HG02938 (cell line): ENCODE data around the gene BAIAP3.

Source experiments
- ATAC-seq: cut with Tn5 transposase; IDR thresholded peaks from one replicate; pipeline ENCODE4 v1.9.1; 2021; ENCODE audit warnings: mild to moderate bottlenecking, moderate library complexity; ENCODE audit not compliant: unreplicated experiment

Gene BAIAP3

GRCh38 chr16:1366060-1366711 lies 32.7 kb downstream of the BAIAP3 start:
- no peak for ATAC-seq

- no peak for ATAC-seq
Measured at GRCh38 chr16:1366712-1367299, 33.4 kb downstream of the BAIAP3 start.

DNA sequence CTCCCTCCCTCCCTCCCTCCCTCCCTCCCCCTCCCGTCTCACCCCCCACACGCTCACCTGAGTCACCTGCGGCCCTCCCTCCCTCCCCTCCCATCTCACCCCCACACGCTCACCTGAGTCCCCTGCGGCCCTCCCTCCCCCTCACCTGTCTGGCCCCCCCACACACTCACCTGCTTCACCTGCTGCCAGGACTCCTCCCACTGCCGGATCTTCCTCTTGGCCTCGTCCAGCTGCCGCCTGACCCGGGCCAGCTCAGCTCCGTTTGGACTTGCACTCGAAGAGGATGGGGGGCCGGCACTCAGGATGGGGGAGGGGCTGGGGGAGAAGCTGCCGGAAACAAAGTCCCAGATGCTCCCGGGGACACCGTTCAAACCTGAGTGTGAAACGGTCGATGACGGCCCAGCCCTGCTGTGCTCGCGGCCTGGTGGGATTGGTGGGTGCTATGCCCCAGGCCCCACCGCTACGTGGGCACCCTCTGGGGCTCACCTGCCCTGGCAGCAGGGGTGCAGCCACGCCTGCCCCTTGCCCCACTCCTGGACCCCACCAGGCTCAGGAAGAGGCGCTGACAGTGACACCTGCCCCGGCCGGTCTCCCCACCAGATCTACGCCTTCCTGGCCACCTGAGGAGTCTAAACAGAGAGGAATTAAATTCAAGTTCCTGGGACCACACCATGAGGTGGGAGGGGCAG lies 34.2 kb downstream of the BAIAP3 start:
- no peak for ATAC-seq

GRCh38 chr16:1371054-1371978 lies 37.9 kb downstream of the BAIAP3 start:
- no peak for ATAC-seq

- no peak for ATAC-seq
Measured at GRCh38 chr16:1372292-1372950, 39.0 kb downstream of the BAIAP3 start.

GRCh38 chr16:1374418-1375297 lies 41.2 kb downstream of the BAIAP3 start:
- ATAC-seq: no peak

- ATAC-seq: no peak
Measured at GRCh38 chr16:1375298-1375640, 41.8 kb downstream of the BAIAP3 start.

GRCh38 chr16:1375741-1376410 lies 42.4 kb downstream of the BAIAP3 start:
- ATAC-seq: no peak

DNA sequence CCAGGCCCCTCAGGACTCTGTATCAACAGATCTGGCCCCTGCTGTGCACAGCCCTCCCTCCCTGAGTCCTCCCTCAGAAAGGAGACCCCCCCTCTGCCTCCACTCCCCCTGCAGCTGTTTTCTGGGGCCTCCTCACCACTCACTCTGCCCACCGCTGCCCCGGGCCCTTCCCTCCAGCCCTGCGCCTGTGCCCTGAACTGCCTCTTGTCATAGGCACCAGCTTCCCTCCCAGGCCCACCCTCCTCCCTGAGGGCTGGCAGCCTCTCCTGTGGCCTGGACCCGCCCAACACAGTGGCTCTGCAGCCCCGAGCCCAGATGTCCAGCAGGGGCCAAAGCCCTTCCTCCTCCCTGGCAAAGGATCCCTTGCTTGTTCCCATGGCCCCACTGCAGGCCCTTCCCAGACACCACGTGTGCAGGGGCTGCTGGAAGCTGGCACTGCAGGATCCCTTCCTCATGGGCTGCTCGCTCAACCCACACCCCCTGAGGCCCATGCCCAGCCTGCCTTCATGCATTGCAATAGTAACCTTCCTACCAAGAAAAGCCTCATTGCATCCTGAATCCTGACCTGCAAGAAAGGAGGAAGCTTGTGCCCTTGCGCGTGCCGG lies 44.1 kb downstream of the BAIAP3 start:
- no peak for ATAC-seq

DNA sequence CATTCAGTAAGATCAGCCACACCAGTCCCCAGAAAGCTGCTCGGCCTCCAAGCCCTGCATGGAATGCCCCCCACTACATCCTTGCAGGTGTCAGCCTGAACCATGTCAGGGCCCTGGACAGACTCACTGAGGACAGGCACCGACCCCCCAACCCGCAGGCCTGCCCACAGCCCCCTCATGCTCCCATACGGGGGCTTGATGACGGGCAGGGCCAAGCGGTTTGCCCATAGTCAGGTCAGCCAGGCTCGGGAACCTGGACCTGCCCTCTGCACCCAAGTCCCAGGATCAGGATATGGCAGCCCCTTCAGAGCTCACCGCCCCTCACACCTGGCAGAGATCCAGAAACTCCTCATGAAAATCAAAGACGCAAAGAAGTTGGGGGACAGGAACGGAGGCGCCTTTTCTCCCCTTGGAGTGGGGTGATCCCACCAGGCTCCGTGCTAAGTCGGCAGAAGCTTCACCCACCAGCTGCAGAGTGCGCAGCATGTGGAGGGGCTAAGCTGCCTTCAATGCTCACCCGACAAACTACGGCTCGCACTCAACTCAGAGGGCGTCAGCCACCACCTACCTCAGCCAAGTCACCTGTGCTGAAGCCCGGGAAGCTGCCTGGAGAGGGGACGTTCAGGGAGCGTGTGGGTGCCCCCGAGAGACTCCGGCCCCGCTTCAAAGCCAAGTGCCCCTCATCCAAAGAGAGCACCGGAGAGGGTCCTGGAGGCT lies 44.8 kb downstream of the BAIAP3 start:
- no peak for ATAC-seq

DNA sequence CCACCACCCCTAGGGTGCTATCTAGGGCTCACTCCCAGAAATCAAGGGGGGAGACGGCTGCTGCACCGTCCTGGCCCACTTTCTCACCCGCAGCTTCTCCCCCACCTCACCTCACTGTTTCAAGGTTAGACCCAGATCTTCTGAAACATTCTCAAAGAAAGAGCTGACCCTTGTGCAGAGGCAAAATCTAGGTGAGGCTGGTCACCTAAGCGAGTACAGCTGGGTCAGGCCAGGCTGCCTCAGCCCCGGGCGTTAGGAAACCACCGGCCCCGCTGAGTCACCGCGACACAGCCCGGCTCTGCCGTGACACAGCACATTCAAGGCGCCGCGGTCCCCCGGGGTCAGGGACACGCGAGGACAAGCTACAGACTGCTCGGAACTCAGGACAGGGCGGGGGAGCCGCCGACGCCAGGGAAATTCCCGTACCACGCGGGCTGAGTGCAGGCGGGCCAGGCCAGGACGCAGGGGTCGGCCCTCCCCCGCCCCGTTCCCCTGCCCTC lies 45.4 kb downstream of the BAIAP3 start:
- ATAC-seq: peak; percentile 47

DNA sequence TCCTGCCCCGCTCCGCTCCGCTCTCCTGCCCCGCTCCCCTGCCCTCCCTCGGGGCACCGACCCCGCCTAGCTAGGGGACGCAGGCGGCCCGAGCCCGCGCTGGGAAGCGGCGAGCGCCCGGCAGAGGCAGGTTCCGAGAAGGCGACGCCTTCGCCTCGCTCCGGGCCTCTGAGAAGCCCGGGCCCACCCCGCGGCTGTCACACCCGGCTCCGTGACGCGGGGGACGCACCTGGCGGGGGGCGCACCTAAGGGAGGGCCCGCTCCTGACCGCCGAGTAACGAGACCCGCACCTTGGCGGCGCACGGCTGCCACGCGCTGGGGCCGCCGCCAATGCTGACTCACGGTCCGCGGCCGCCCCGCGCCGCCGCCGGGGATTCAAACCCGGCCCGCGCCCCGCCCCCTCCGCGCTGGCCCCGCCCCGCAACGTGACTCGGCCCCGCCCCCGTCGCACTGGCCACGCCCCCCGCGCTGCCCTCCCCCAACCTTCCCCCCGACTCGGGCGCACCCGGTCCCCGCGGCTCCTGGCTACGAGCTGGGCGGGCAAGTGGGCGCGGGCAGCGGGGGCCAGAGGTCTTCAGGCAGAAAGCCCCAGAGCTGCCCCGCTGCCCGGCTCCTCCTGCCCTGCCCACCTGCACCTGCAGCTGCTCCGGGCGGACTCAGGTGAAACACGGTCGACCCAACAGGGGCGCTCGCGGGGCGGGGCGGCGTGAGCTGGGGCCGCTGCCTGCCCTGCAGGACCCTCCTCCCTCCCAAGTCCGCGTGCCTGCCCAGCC lies 46.0 kb downstream of the BAIAP3 start:
- ATAC-seq: peak; percentile 57

GRCh38 chr16:1380195-1380594 lies 46.8 kb downstream of the BAIAP3 start:
- ATAC-seq: no peak

- ATAC-seq: no peak
Measured at GRCh38 chr16:1381612-1382406, 48.4 kb downstream of the BAIAP3 start.

GRCh38 chr16:1383556-1383955 lies 50.1 kb downstream of the BAIAP3 start:
- ATAC-seq: no peak

GRCh38 chr16:1385232-1385631 lies 51.8 kb downstream of the BAIAP3 start:
- ATAC-seq: no peak

DNA sequence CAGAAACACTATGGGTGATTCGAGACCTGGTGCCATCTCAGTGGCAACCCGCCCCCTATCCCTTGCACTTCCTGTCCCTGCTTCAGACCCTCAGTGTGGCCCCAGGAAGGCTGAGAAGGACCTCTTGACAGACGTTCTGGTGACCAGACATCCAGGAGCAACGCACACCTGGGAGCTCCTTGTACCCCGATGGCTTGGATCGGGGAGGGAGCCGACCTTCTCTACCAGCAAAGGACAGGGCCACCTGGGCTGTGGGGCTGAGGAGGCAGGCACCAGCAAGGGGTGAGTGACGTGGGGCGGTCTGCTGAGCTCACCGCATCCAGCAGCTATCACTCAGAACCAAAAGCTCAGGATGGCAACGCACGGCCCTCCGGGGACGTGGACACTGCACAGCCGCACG lies 53.9 kb downstream of the BAIAP3 start:
- no peak for ATAC-seq
